Suprapubic skin (tissue), 4 donors: Measurements from ENCODE around the gene ACE.

Experiments used
- EP300 ChIP-seq: sonication (generic); formaldehyde crosslinking; IDR thresholded peaks from one replicate; pipeline ENCODE4 v1.6.1; 2017; ENCODE audit warnings: antibody characterized with exemption
- POLR2A ChIP-seq, 2 donors: fragments of 450-650 bp; IDR thresholded peaks; one replicate each; pipeline ENCODE4 v1.6.1; 2017; ENCODE audit warnings: antibody characterized with exemption in 2 of 2, mild to moderate bottlenecking in 2 of 2, moderate library complexity in 2 of 2
- POLR2AphosphoS5 ChIP-seq, 3 donors: sonication (generic); formaldehyde crosslinking; IDR thresholded peaks; one replicate each; pipeline ENCODE4 v1.6.1; 2017; ENCODE audit warnings: antibody characterized with exemption in 3 of 3
- TF ChIP-seq, protein P1 (sequence below), 2 donors: fragments of 200-600 bp in 1 of 2; fragments of 450-650 bp in 1 of 2; sonication (generic) in 1 of 2; IDR thresholded peaks; one replicate each; pipeline ENCODE4 v1.5.1; 2016 to 2019; ENCODE audit warnings: antibody characterized with exemption in 2 of 2, mild to moderate bottlenecking in 1 of 2, moderate library complexity in 1 of 2

- TF ChIP-seq, protein P1, sequence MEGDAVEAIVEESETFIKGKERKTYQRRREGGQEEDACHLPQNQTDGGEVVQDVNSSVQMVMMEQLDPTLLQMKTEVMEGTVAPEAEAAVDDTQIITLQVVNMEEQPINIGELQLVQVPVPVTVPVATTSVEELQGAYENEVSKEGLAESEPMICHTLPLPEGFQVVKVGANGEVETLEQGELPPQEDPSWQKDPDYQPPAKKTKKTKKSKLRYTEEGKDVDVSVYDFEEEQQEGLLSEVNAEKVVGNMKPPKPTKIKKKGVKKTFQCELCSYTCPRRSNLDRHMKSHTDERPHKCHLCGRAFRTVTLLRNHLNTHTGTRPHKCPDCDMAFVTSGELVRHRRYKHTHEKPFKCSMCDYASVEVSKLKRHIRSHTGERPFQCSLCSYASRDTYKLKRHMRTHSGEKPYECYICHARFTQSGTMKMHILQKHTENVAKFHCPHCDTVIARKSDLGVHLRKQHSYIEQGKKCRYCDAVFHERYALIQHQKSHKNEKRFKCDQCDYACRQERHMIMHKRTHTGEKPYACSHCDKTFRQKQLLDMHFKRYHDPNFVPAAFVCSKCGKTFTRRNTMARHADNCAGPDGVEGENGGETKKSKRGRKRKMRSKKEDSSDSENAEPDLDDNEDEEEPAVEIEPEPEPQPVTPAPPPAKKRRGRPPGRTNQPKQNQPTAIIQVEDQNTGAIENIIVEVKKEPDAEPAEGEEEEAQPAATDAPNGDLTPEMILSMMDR (IDR thresholded peaks at IDR 0.05), result no peak
- TF ChIP-seq POLR2A (IDR thresholded peaks at IDR 0.05) (no peak), POLR2AphosphoS5 (IDR thresholded peaks at IDR 0.05) (no peak), EP300 (no peak)
Measured at GRCh38 chr17:63444457-63444856, 32.4 kb upstream of the ACE start.
